Neural cell (in vitro differentiated cells): ENCODE data around the gene SLC4A3. TPM values are rescaled to one million over a fixed set of nuclear protein-coding genes. Genes with fewer than 3 reads are reported as not detected.
"Not testable (repeated sequence)": the region's sequence is repeated elsewhere in the genome, so short reads cannot be mapped to it uniquely, and the experiment has no call there.

Experiments used
- H2AFZ ChIP-seq: fragments of 200-600, 300-800 bp; sonication (generic), shearing (Covaris generic); 2 replicates; pipeline ENCODE4 v1.6.0; 2014; ENCODE audit warnings: low read depth, mild to moderate bottlenecking, antibody characterized with exemption, low read length, moderate library complexity
- H3F3A ChIP-seq: fragments of 200-600 bp; shearing (Covaris generic); 2 replicates; pipeline ENCODE4 v1.6.1; 2016; ENCODE audit warnings: mild to moderate bottlenecking, moderate library complexity, mixed read lengths, antibody characterized with exemption, low read length; ENCODE audit not compliant: insufficient read depth, poor library complexity, severe bottlenecking
- H3K27ac ChIP-seq: fragments of 200-600, 300-800 bp; sonication (generic), shearing (Covaris generic); 2 replicates; pipeline ENCODE4 v1.5.1; 2014; ENCODE audit warnings: mild to moderate bottlenecking, low read length, moderate library complexity
- H3K27me3 ChIP-seq: fragments of 300-800, 200-600 bp; sonication (generic), shearing (Covaris generic); 2 replicates; pipeline ENCODE4 v1.6.0; 2014; ENCODE audit warnings: mild to moderate bottlenecking, low read depth, low read length, moderate library complexity; ENCODE audit not compliant: insufficient read depth
- H3K36me3 ChIP-seq: fragments of 300-800, 200-600 bp; sonication (generic), shearing (Covaris generic); 2 replicates; pipeline ENCODE4 v1.5.1; 2014; ENCODE audit warnings: mild to moderate bottlenecking, antibody characterized with exemption, low read length, moderate library complexity; ENCODE audit not compliant: insufficient read depth
- H3K4me2 ChIP-seq: fragments of 300-800, 200-600 bp; sonication (generic), shearing (Covaris generic); 2 replicates; pipeline ENCODE4 v1.6.0; 2014; ENCODE audit warnings: mild to moderate bottlenecking, low read length
- H3K4me3 ChIP-seq: fragments of 300-800, 200-600 bp; sonication (generic), shearing (Covaris generic); 2 replicates; pipeline ENCODE4 v1.5.1; 2014; ENCODE audit warnings: mild to moderate bottlenecking, low read length, moderate library complexity
- H3K79me2 ChIP-seq: fragments of 200-600 bp; shearing (Covaris generic); replicated peaks from 2 replicates; pipeline ENCODE4 v1.6.0; 2014; ENCODE audit warnings: mild to moderate bottlenecking, low read length, moderate library complexity; ENCODE audit not compliant: insufficient read depth
- H3K9ac ChIP-seq: fragments of 300-800, 200-600 bp; sonication (generic), shearing (Covaris generic); 2 replicates; pipeline ENCODE4 v1.6.1; 2016; ENCODE audit warnings: mild to moderate bottlenecking, low read length, mixed read lengths
- H3K9me2 ChIP-seq: fragments of 200-600 bp; shearing (Covaris generic); 2 replicates; pipeline ENCODE4 v1.6.1; 2016; ENCODE audit warnings: mild to moderate bottlenecking, low read length, mixed read lengths; ENCODE audit not compliant: insufficient read depth
- H3K9me3 ChIP-seq: fragments of 200-600, 300-800 bp; sonication (generic), shearing (Covaris generic); 2 replicates; pipeline ENCODE4 v1.6.1; 2016; ENCODE audit warnings: mild to moderate bottlenecking, mixed run types, low read length, moderate library complexity, mixed read lengths
- H4K20me1 ChIP-seq: fragments of 200-600 bp; shearing (Covaris generic); 2 replicates; pipeline ENCODE4 v1.6.1; 2016; ENCODE audit warnings: mild to moderate bottlenecking, mixed run types; ENCODE audit not compliant: insufficient read depth
- EP300 ChIP-seq: fragments of 450-650 bp; conservative IDR thresholded peaks from 2 replicates; pipeline ENCODE4 v1.6.1; 2014; ENCODE audit warnings: antibody characterized with exemption, mild to moderate bottlenecking, moderate library complexity; ENCODE audit not compliant: poor library complexity, severe bottlenecking
- EZH2 ChIP-seq: fragments of 200-600, 300-800 bp; shearing (Covaris generic), sonication (generic); IDR thresholded peaks from 2 replicates; pipeline ENCODE4 v1.6.1; 2014; ENCODE audit warnings: antibody characterized with exemption, low read length, borderline replicate concordance, mild to moderate bottlenecking; ENCODE audit not compliant: insufficient read depth, poor library complexity, severe bottlenecking
- MXI1 ChIP-seq: fragments of 450-650 bp; conservative IDR thresholded peaks from 2 replicates; pipeline ENCODE4 v1.6.1; 2014; ENCODE audit warnings: antibody characterized with exemption, mild to moderate bottlenecking; ENCODE audit not compliant: poor library complexity, severe bottlenecking
- POLR2AphosphoS5 ChIP-seq: IDR thresholded peaks from 2 replicates; pipeline ENCODE4 v1.6.1; 2012
- RAD21 ChIP-seq: fragments of 450-650 bp; conservative IDR thresholded peaks from 2 replicates; pipeline ENCODE4 v1.6.1; 2014; ENCODE audit warnings: antibody characterized with exemption, mild to moderate bottlenecking, moderate library complexity
- SMC3 ChIP-seq: fragments of 450-650 bp; conservative IDR thresholded peaks from 2 replicates; pipeline ENCODE4 v1.6.1; 2014; ENCODE audit warnings: antibody characterized with exemption, mild to moderate bottlenecking, moderate library complexity; ENCODE audit not compliant: poor library complexity
- TAF1 ChIP-seq: IDR thresholded peaks from 2 replicates; pipeline ENCODE4 v1.6.1; 2012; ENCODE audit warnings: low read depth
- polyA plus RNA-seq: library from polyadenylated mRNA; depleted of rRNA; stranded (reverse); fragments of >200 nt; gene quantifications from 2 replicates; pipeline ENCODE4 v1.2.3, GENCODE V29; 2014
- TF ChIP-seq, protein P1 (sequence below): fragments of 450-650 bp; IDR thresholded peaks from 2 replicates; pipeline ENCODE4 v1.5.1; 2014; ENCODE audit warnings: antibody characterized with exemption, mild to moderate bottlenecking, moderate library complexity; ENCODE audit not compliant: poor library complexity, severe bottlenecking
- TF ChIP-seq, protein P2 (sequence below): IDR thresholded peaks from 2 replicates; pipeline ENCODE4 v1.6.1; 2012; ENCODE audit warnings: borderline replicate concordance

Gene SLC4A3
- polyA plus RNA-seq, 1 donor from 2014 or later = 18.7 TPM

DNA sequence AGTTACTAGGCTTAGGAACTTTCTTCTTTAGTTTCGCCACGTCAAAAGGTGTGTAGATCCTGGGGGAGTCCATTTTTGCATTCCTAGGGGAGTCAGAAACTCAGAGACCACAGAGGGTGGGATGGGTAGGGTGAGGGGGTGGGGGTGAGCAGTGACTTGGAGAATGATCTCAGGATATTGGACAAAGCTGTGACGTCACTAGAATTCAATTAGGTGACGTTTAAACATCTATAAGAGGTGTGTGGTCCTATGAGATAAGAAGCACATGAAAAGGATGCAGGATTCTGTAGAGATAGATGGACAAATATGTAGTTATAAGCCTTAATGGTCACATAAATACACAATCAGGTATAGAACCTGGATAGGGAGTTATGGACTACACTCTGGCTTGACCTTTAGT lies 21.5 kb downstream of the SLC4A3 start:
- Histone ChIP-seq H3K9ac (no peak overlapping the region), H3K9me3 (no peaks in the 10 kb centered on the region), H3K4me3 (no peak overlapping the region), H4K20me1 (no peaks in the 10 kb centered on the region), H3F3A (no peaks in the 10 kb centered on the region), H2AFZ (no peak overlapping the region), H3K36me3 (no peaks in the 10 kb centered on the region), H3K27ac (no peak overlapping the region), H3K27me3 (no peaks in the 10 kb centered on the region), H3K4me2 (no peak overlapping the region), H3K9me2 (no peaks in the 10 kb centered on the region), H3K79me2 (no peaks in the 10 kb centered on the region)
- TF ChIP-seq EP300 (no peak), SMC3 (no peak), TAF1 (no peak), POLR2AphosphoS5 (no peak), RAD21 (no peak), EZH2 (no peak), MXI1 (no peak)
- TF ChIP-seq, protein P1, sequence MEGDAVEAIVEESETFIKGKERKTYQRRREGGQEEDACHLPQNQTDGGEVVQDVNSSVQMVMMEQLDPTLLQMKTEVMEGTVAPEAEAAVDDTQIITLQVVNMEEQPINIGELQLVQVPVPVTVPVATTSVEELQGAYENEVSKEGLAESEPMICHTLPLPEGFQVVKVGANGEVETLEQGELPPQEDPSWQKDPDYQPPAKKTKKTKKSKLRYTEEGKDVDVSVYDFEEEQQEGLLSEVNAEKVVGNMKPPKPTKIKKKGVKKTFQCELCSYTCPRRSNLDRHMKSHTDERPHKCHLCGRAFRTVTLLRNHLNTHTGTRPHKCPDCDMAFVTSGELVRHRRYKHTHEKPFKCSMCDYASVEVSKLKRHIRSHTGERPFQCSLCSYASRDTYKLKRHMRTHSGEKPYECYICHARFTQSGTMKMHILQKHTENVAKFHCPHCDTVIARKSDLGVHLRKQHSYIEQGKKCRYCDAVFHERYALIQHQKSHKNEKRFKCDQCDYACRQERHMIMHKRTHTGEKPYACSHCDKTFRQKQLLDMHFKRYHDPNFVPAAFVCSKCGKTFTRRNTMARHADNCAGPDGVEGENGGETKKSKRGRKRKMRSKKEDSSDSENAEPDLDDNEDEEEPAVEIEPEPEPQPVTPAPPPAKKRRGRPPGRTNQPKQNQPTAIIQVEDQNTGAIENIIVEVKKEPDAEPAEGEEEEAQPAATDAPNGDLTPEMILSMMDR = no peak
- TF ChIP-seq, protein P2, sequence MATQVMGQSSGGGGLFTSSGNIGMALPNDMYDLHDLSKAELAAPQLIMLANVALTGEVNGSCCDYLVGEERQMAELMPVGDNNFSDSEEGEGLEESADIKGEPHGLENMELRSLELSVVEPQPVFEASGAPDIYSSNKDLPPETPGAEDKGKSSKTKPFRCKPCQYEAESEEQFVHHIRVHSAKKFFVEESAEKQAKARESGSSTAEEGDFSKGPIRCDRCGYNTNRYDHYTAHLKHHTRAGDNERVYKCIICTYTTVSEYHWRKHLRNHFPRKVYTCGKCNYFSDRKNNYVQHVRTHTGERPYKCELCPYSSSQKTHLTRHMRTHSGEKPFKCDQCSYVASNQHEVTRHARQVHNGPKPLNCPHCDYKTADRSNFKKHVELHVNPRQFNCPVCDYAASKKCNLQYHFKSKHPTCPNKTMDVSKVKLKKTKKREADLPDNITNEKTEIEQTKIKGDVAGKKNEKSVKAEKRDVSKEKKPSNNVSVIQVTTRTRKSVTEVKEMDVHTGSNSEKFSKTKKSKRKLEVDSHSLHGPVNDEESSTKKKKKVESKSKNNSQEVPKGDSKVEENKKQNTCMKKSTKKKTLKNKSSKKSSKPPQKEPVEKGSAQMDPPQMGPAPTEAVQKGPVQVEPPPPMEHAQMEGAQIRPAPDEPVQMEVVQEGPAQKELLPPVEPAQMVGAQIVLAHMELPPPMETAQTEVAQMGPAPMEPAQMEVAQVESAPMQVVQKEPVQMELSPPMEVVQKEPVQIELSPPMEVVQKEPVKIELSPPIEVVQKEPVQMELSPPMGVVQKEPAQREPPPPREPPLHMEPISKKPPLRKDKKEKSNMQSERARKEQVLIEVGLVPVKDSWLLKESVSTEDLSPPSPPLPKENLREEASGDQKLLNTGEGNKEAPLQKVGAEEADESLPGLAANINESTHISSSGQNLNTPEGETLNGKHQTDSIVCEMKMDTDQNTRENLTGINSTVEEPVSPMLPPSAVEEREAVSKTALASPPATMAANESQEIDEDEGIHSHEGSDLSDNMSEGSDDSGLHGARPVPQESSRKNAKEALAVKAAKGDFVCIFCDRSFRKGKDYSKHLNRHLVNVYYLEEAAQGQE = no peak

DNA sequence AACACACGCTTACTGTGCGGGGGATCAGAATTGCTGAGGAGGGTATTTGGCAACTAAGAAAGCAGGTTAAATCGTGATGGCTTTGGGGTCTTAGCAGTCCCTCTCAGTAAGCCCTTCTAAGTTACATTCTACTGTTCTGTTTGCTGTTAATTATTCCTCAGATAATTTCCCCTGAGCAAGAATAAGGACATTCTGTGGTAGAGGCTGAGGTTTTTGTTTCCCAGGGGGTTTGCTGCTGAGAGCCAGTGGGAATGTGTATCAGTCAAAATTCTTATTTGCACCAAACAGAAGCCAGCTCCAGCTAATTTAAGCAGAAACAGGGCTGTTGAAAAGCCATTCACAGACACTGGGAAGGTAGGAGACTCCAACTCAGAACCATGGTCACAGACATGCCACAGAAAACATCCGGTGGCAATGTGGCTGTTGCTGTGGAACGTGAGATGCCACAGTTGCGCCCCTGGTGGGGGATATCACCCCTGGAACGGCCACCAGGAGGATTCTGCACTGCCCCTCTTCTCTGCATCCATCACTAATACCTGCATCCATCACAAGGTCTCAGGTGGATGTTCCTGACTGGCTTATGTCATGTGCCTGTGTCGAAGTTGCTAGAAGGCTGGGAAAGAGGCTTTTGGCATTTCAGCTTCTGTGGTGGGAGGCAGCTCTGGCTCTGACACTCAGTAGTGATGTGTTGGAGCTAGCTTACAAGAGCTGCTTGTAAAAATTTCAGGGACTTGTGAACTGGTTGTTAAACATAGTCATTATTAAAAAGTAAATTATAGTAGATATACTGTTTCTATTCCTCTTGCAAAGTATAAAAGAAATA lies 23.2 kb downstream of the SLC4A3 start:
- Histone ChIP-seq H2AFZ (no peak overlapping the region), H3F3A (no peaks in the 10 kb centered on the region), H3K4me3 (no peak overlapping the region), H3K27ac (no peak overlapping the region), H4K20me1 (no peaks in the 10 kb centered on the region), H3K9me2 (no peaks in the 10 kb centered on the region), H3K36me3 (no peaks in the 10 kb centered on the region), H3K9me3 (no peaks in the 10 kb centered on the region), H3K27me3 (no peaks in the 10 kb centered on the region), H3K79me2 (no peaks in the 10 kb centered on the region), H3K4me2 (no peak overlapping the region), H3K9ac (no peak overlapping the region)
- TF ChIP-seq EZH2 (no peak), SMC3 (no peak), POLR2AphosphoS5 (no peak), MXI1 (no peak), RAD21 (no peak), EP300 (no peak), TAF1 (no peak)
- TF ChIP-seq, protein P1 = no peak
- TF ChIP-seq, protein P2 = no peak

DNA sequence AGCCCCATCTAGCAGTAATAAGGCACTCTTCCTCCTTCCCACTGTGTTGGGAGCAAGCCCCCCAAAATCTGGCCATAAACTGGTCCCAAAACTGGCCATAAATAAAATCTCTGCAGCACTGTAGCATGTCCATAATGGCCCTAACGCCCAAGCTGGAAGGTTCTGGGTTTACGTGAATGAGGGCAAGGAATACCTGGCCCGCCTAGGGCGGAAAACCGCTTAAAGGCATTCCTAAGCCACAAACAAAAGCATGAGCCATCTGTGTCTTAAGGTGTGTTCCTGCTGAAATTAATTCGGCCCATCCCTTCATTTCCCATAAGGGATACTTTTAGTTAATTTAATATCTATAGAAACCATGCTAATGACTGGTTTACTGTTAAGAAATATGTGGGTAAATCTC lies 24.2 kb downstream of the SLC4A3 start:
- not testable (repeated sequence) for H4K20me1 ChIP-seq, H3K27ac ChIP-seq, H3K4me2 ChIP-seq, H3K36me3 ChIP-seq, H3K9me3 ChIP-seq, H3K4me3 ChIP-seq, H2AFZ ChIP-seq, H3K79me2 ChIP-seq, H3K27me3 ChIP-seq, H3K9ac ChIP-seq, H3K9me2 ChIP-seq, H3F3A ChIP-seq
